Subcutaneous abdominal adipose tissue (tissue), 5 donors: ENCODE measurements around the gene DBX1.
A peak's percentile ranks its signal among the peaks of the same experiment; 100 is the strongest.
"Not testable (repeated sequence)": the region's sequence is repeated elsewhere in the genome, so short reads cannot be mapped to it uniquely, and the experiment has no call there.

ENCODE experiments used
- H3K27ac ChIP-seq: one replicate; pipeline ENCODE4 v1.7.0; 2013; ENCODE audit warnings: low read depth, mild to moderate bottlenecking, inconsistent platforms, low read length, moderate library complexity
- H3K27me3 ChIP-seq, 5 donors: one replicate each; pipeline ENCODE4 v1.7.0; 2013; ENCODE audit warnings: low read length in 5 of 5, inconsistent platforms in 1 of 5; ENCODE audit not compliant: control insufficient read depth in 5 of 5, insufficient read depth in 4 of 5
- H3K36me3 ChIP-seq, 5 donors: one replicate each; pipeline ENCODE4 v1.7.0; 2013; ENCODE audit warnings: low read length in 5 of 5; ENCODE audit not compliant: control insufficient read depth in 5 of 5, insufficient read depth in 5 of 5
- H3K4me1 ChIP-seq, 5 donors: one replicate each; pipeline ENCODE4 v1.7.0; 2013; ENCODE audit warnings: low read length in 5 of 5, mild to moderate bottlenecking in 3 of 5, moderate library complexity in 1 of 5; ENCODE audit not compliant: control insufficient read depth in 5 of 5, insufficient read depth in 5 of 5
- H3K4me3 ChIP-seq, 5 donors: one replicate each; pipeline ENCODE4 v1.7.0; 2013; ENCODE audit warnings: low read length in 5 of 5, low read depth in 1 of 5
- H3K9ac ChIP-seq, 5 donors: one replicate each; pipeline ENCODE4 v1.7.0; 2013; ENCODE audit warnings: low read length in 5 of 5, mild to moderate bottlenecking in 4 of 5, moderate library complexity in 3 of 5
- H3K9me3 ChIP-seq, 5 donors: one replicate each; pipeline ENCODE4 v1.7.0; 2013; ENCODE audit warnings: low read length in 5 of 5; ENCODE audit not compliant: control insufficient read depth in 5 of 5
- donor health status: healthy.
- donor health status: healthy.
- donor health status: healthy.
- donor health status: healthy.
- donor health status: healthy.

Gene DBX1

DNA sequence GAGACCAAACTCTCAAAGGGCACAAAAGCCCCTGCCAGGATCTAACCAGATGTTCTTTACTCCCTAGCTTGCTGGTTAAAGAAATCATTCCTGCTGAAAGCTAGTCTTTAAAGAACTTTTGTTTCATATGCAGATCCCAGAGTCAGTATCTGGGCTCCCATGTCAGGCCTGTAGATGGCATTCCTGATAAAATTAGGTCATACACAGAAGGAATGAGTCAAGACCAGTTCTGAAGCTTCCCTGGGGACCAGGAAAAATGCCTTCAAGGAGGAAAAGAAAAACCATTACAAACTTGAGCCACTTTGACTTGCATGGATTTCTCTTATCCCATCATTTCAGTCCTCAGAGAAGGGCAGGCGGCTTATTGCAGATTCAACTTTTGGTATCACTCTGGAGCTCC, 5.9 kb downstream of the DBX1 start:
- Histone ChIP-seq H3K9me3 (peaks cover 0 to 3% (median 0%) of the 10 kb centered on the region in 5 donors), H3K27me3 (peaks cover 34 to 46% (median 41%) of the 10 kb centered on the region in 5 donors), H3K4me3 (no peak overlapping the region), H3K27ac (no peak overlapping the region), H3K4me1 (peaks cover 0 to 13% (median 12%) of the 10 kb centered on the region in 5 donors), H3K36me3 (no peaks in the 10 kb centered on the region), H3K9ac (no peak overlapping the region)

DNA sequence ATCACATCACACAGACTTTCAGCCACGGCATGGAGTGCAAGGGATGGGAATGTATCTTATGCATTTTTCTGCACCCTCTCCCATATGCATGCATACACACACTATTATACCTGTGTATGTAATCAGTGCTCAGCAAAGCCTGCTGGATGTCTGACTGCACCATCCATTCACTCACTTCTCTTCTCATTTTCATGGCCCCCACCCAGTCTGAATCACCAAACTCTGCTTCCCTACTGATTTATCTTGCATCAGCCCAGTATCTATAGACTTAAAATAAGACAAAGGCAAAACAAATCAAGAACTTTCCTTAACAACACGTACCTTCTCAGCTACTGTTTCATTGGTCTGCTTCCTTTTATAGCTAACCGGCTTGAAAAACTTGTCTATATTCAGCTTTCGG, 21.6 kb downstream of the DBX1 start:
- Histone ChIP-seq H3K9me3 (no peaks in the 10 kb centered on the region), H3K4me3 (no peak overlapping the region), H3K9ac (no peak overlapping the region), H3K27me3 (peaks cover 0 to 17% (median 3%) of the 10 kb centered on the region in 5 donors), H3K4me1 (no peaks in the 10 kb centered on the region), H3K27ac (no peak overlapping the region), H3K36me3 (no peaks in the 10 kb centered on the region)

DNA sequence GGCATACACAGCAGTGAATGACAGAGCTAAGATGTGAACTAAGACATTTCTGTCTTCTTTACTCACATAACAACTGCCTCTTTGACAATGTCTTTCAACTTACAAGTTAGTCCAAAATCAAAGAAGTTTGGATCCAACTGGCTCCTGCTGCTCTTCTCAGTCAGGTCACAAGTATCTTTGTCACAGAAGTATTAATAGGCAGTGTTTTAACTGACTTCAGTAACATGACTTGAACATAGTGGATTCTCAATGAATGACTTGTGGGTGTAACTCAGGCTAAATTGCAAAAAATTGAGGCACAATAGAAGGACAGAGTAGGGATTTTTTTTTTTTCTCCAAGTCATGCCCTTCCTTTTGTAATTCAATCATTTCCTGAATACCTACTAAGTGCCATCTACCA, 22.6 kb downstream of the DBX1 start:
- peaks cover 0 to 19% (median 3%) of the 10 kb centered on the region in 5 donors for H3K27me3 ChIP-seq
- H3K9ac ChIP-seq = no peak overlapping the region
- no peak overlapping the region for H3K27ac ChIP-seq
- no peaks in the 10 kb centered on the region for H3K4me1 ChIP-seq
- no peaks in the 10 kb centered on the region for H3K9me3 ChIP-seq
- no peak overlapping the region for H3K4me3 ChIP-seq
- H3K36me3 ChIP-seq = no peaks in the 10 kb centered on the region

DNA sequence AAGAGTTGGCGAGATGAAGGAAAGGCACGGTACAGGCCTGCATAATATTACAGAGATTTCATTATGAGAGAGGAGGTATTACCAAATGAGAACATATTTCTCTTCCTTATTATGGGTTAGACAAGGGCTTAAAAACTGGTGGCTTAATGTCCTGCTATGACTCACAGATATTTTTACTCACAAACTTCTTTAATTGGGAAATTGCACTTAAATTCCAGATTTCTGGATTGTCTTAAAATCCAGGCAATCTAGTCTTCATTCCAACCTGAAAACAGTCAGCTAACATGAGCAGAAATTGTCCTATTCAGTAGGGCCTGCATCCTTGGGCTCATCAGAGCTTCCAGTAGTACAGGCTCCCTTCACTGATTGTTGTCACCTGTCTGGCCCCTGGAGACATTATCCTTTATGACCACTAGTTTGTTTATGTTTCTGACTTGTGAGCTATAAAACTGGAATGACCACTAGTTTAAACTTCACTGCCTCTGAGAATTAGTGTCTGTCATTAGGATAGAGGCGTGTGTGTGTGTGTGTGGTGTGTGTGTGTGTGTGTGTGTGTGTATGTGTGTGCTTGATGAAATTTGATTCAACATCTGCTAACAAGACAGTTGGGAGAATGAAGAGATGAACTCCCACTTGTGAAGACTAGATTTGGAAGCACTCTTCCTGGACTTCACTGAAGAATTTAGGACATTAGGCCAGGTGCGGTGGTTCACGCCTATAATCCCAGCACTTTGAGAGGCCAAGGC, 25.1 kb downstream of the DBX1 start:
- Histone ChIP-seq H3K27ac (no peak overlapping the region), H3K27me3 (peaks cover 0 to 23% (median 7%) of the 10 kb centered on the region in 5 donors), H3K4me3 (no peak overlapping the region), H3K36me3 (no peaks in the 10 kb centered on the region), H3K9ac (no peak overlapping the region), H3K9me3 (no peaks in the 10 kb centered on the region), H3K4me1 (peaks cover 0 to 11% (median 9%) of the 10 kb centered on the region in 5 donors)

DNA sequence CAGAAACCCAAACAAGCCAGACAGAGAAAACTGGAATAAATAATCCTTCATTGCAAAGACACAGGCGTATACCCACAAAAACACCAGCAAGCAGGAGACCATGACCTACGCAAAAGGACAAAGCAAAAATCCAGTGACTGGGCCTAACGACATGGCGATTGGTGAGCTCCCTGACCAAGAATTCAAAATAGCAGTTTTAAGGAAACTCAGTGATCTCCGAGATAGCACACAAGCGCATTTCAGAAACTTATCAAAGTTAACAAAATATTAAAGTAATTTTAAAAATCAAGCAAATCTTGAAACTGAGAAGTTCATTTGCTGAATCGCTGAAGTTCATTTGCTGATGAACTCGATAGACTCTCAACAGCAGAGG, 27.6 kb downstream of the DBX1 start:
- no peaks in the 10 kb centered on the region for H3K36me3 ChIP-seq
- peaks cover 0 to 11% (median 9%) of the 10 kb centered on the region in 5 donors for H3K4me1 ChIP-seq
- H3K9ac ChIP-seq = no peak overlapping the region
- H3K4me3 ChIP-seq = peak overlapping the region; percentile 64 to 78 (median 70)
- H3K27ac ChIP-seq = no peak overlapping the region
- H3K27me3 ChIP-seq = peaks cover 0 to 20% (median 6%) of the 10 kb centered on the region in 5 donors
- H3K9me3 ChIP-seq = no peaks in the 10 kb centered on the region

DNA sequence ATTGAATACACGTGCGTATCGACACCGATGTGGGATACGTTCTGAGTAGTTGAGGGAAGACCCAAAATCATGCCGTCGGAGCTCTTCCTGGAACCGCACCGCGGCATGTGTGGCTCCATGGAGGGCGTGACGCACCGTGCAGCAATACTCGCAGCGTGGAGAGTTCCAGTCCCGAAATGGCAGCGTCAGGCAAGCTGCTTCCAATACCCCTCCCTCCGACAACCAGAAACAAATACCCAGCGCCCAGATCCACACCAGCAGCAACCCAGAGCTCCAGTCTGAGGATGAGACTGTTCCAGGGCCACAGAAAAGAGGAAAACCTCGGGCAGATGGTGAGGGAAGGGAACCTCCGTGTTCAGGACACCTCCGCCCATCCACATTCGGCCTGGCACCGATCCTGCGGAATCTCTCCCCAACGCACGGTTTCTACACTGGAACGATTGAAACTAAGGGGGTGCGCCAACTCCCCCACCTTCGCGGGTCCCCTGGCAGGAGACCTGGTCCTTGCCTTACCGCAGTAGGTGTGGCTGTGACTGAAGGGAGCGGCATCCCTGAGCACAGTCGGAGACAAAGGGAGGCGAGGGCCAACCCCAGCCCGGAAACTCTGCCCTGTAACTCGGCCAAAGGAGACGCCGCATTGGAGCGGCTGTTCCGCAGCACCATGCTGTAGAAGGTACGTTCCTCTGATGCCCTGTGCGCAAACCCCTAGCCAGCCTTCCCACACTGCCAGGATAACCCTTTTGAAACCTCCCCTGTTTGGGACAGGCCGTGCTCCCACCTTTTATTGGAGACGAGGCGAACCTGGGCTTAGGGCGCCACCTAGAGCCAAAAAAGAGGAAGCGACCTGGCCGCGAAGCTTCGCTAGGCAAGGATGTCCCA, 28.2 kb downstream of the DBX1 start:
- peak overlapping the region; percentile 64 to 78 (median 70) for H3K4me3 ChIP-seq
- H3K4me1 ChIP-seq = peaks cover 0 to 11% (median 9%) of the 10 kb centered on the region in 5 donors
- H3K27me3 ChIP-seq = peaks cover 0 to 20% (median 6%) of the 10 kb centered on the region in 5 donors
- H3K9me3 ChIP-seq = no peaks in the 10 kb centered on the region
- H3K9ac ChIP-seq = peak overlapping the region in 3 of 5 donors; percentile 35 to 73 (median 37)
- H3K36me3 ChIP-seq = no peaks in the 10 kb centered on the region
- no peak overlapping the region for H3K27ac ChIP-seq

DNA sequence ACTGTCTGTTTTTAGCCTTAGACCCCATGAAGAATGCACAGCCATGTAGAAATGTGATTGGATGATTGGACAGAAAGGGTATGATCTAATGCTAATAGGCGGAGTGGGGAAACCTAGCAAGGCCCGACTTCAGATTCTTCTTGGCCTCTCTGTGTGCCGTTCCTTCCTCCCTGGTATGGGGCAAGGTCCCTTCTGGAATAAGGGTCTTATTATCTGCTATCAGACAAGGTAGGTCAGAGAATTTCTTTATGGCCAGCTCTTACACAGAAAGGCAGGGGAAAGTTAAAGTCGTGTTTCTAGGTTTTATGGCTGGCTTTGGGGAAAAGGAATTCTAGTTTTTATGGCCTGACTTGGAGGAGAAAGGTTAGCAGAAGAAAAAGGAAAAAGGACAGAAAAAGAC, 30.6 kb downstream of the DBX1 start:
- no peak overlapping the region for H3K9ac ChIP-seq
- no peaks in the 10 kb centered on the region for H3K36me3 ChIP-seq
- no peaks in the 10 kb centered on the region for H3K9me3 ChIP-seq
- peaks cover 0 to 20% (median 6%) of the 10 kb centered on the region in 5 donors for H3K27me3 ChIP-seq
- H3K4me1 ChIP-seq = peaks cover 0 to 11% (median 9%) of the 10 kb centered on the region in 5 donors
- H3K27ac ChIP-seq = no peak overlapping the region
- H3K4me3 ChIP-seq = no peak overlapping the region

DNA sequence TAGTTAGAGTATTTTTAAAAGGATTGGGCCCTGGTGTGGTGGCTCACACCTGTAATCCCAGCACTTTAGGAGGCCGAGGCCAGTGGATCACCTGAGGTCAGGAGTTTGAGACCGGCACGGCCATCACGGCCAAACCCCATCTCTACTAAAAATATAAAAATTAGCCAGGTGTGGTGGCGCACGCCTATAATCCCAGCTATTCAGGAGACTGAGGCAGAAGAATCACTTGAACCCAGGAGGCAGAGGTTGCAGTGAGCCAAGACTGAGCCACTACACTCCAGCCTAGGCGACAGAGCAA, 31.8 kb downstream of the DBX1 start:
- H3K36me3 ChIP-seq, H3K27ac ChIP-seq: not testable (repeated sequence)
- H3K4me1 ChIP-seq = peaks cover 0 to 11% (median 9%) of the 10 kb centered on the region in 5 donors

DNA sequence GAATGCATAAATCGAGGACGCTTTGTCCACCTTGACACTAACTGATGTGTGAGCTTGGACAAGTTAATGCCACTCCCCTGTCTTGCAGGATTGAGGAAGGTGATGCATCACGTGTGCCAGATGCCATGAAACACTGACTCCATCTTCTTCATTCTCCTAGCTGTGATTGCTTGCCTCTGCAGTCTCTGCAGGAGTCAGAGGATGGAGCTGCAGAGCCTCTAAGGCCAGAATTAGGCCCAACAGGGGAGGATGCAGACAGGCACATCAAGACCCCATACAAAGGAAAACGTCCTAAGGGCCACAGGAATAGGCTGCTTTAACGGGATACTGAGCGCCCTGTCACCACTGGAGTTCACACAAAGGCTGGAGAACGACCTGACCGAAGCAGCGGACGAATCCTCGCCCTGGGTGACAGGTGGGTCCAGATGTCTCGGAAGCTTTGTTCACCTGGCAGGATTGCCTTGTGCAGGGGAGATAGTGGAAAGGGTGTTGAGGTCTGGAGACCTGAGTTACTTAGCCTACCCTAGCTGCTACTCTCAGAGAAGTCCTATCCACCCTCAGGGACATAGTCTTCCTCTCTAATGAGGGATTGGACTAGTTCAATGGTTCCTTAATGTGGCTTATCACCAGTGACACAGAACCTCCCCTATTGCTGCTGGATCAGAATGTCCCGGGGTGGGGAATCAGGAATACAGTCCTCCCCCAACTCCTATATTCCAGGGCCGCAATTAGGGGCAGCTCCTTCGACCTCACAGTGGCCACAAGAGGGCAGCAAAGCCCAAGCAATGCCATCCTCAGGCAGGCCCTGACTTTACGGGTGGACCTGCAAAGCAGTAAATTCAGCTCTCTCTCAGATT, 32.4 kb downstream of the DBX1 start:
- Histone ChIP-seq H3K4me1 (peaks cover 0 to 11% (median 9%) of the 10 kb centered on the region in 5 donors), H3K9me3 (no peaks in the 10 kb centered on the region), H3K27me3 (peaks cover 0 to 11% (median 6%) of the 10 kb centered on the region in 5 donors), H3K27ac (no peak overlapping the region), H3K9ac (no peak overlapping the region), H3K4me3 (no peak overlapping the region), H3K36me3 (no peaks in the 10 kb centered on the region)

More for the DNA sequence above, 31.8 kb downstream of the DBX1 start:
- peaks cover 0 to 17% (median 6%) of the 10 kb centered on the region in 5 donors for H3K27me3 ChIP-seq
- not testable (repeated sequence) for H3K9me3 ChIP-seq, H3K4me3 ChIP-seq, H3K9ac ChIP-seq
